Middle frontal gyrus (tissue), 1 donor: ENCODE results near the gene DOCK2.
"Not testable (repeated sequence)": the region's sequence is repeated elsewhere in the genome, so short reads cannot be mapped to it uniquely, and the experiment has no call there.

Source experiments
- DNase-seq: peaks from one replicate; pipeline ENCODE4 v3.0.0-alpha.2; 2015; ENCODE audit warnings: low spot score; ENCODE audit errors: extremely low spot score

Gene DOCK2

DNA sequence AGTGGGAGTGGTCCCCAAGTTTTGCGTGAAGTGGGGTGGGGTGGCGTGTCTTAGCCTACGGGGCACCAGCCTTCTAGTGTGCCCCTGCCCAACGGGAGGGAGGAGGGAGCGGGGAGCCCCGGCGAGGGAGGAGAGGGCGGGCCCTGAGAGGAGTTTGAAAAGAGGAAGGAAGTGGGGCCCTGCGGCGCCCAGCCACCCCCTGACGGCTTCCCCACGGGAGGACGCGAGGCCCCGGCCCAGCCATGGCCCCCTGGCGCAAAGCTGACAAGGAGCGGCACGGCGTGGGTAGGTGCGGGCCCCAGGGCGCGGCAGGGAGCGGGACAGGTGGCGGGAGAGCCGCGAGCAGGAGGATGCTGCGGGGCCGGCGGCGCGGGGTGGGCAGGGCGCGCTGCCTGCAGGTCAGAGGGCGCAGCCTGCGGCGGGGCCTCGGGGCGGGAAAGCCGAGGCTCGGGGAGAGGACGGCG lies at the start of gene DOCK2:
TSS of gene DOCK2 (plus strand) at position 191 of the 464 bp plus-strand sequence. CDS start at position 243, 52 bp downstream.
- DNase-seq, result no peak

GRCh38 chr5:169590602-169591001 lies 46.5 kb upstream of the DOCK2 start:
- DNase-seq, result no peak

DNA sequence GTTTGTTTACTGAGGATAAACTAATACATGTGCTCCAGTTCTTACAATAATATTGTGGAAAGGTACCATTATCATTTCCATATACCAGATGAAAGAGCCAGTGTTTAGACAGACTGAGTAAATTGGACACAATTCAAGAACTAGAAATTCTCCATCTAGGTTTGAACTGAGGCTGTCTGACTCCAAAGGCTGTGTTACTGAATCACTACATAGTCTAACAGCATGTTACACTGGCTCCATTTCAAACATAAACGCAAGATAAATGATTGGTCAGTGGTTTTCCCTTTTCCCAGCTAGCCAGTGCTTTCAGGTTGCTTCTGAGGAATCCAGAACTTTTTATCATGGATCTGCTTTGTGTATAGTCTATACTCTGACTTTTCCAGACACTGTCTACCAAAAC lies 45.4 kb upstream of the DOCK2 start:
- no peak for DNase-seq

DNA sequence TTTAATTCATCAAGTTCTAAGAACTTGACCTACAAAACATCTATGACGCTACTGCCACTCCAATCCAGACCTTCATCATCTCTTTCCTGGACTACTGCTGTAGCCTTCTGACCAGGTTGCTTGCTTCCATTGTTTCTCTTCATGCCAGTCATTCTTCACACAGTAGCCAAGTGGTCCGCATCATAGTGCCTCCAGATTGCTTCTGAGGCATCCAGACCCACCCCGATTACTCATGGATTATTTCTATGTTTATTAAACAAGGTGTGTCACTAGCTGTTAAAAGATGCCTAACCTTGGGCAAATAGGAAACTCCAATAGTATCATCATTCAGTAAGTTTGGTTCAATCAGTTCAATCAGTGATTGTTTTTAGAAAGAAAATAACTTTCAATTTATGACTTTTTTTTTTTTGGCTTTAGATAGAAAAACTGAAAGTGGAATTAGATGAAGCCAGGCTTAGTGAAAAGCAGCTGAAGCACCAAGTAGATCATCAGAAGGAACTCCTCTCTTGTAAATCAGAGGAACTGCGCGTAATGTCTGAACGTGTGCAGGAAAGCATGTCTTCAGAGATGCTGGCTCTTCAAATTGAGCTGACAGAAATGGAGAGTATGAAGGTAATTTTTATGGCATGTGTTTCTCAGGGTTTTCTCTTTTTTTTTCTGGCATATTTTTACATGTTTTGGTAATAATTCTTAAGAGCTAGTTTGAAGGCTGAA lies 44.0 kb upstream of the DOCK2 start:
- DNase-seq, result no peak

DNA sequence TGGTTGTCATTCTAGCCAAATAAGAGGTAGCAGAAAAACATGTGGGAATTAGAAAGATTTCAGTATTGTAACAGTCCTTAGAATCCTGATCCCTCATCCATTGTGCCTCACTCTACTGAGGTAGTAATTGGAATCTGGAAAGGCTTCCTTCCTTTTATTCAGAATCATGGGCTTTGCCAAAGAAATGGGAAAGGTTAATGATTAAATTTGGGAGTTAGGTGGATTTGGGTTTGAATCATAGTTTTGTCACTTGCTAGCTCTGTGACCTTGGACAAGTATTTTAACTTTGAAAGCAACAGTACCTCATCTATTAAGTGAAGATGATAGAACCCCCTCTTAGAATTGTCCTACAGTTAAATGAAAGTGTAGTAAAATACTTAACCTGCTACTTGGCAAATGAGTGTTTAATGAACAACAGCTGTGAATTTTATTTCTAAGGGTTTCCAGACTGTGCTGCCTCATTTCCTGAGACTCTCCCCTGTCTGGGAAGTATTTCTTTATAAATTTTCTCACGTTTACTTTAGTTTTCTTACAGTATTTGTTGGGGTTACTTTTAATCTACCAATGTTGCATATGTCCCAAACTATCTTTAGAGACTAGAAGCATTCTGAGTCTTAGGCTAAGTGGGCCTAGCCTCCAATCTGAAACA lies 41.8 kb upstream of the DOCK2 start:
- DNase-seq, result no peak

GRCh38 chr5:169599451-169599850 lies 37.6 kb upstream of the DOCK2 start:
- DNase-seq, result no peak

- no peak for DNase-seq
These were observed 34.5 kb upstream of the DOCK2 start for GRCh38 chr5:169602535-169602934.

DNA sequence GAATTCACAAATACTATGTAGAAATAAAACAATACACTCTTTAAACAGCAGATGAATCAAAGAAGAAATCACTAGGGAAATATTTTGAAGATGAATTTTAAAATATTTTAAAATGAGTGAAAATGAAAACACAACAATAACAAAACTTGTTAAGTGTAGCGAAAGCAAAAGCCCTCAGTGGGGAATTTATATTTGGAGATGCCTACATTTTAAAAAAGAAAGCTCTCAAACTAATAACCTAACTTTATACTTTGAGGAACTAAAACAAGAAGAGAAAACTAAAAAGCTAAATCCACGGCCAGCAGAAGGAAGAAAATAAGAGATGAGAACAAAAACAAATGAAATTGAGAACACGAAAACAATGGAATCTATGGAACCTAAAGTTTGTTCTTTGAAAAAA lies 30.8 kb upstream of the DOCK2 start:
- DNase-seq, result no peak

DNA sequence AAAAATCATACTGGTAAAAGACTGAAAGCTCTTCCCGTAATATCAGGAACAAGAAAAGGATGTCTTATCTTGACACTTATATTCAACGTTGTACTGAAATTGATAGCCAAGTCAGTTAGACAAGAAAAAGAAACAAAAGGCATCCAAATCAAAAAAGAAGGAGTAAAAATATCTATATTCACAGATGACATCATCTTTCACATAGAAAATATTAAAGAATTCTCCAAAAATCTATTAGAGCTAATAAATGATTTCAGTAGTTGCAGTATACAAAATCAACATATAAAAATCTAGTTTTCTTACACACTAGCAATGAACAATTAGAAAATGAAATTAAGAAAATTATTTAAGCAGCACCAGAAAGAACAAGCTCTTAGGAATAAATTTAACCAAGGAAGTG lies 29.2 kb upstream of the DOCK2 start:
- no peak for DNase-seq

DNA sequence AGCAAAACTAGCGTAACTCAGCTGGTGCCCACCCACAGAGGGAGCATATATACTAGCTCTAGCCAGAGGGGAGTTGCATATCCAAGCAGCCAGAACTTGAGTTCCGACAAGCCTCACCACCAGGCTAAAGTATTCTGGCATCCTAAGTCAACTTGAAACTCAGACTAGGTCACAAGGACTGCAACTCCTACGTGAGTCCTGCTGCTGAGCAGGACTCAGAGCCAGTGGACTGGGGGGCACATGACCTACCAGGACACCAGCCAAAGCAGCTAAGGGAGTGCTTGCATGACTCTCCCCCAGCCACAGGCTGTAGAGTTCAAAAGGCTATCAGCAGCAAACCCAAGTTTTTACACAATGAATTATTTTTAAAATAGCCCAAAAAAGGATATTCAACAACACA lies 27.4 kb upstream of the DOCK2 start:
- DNase-seq, result no peak

- no peak for DNase-seq
These were observed 26.5 kb upstream of the DOCK2 start for GRCh38 chr5:169610606-169611005.

DNA sequence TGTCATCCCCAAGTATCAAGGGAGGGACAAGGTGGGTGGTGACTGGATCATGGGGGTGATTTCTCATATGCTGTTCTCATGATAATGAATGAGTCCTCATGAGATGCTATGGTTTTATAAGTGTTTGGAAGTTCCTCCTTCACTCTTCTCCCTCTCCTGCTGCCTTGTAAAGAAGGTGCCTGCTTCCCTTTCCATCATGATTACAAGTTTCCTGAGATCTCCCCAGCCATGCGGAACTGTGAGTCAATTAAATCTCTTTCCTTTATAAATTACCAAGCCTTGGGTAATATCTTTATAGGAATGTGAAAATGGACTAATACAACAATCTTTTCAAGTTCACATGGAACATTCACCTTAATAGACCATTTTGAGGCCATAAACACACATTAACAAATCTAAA lies 21.5 kb upstream of the DOCK2 start:
- no peak for DNase-seq

GRCh38 chr5:169624307-169624706 lies 12.8 kb upstream of the DOCK2 start:
- not testable (repeated sequence) for DNase-seq

- no peak for DNase-seq
These were observed 10.3 kb upstream of the DOCK2 start for GRCh38 chr5:169626779-169627178.

DNA sequence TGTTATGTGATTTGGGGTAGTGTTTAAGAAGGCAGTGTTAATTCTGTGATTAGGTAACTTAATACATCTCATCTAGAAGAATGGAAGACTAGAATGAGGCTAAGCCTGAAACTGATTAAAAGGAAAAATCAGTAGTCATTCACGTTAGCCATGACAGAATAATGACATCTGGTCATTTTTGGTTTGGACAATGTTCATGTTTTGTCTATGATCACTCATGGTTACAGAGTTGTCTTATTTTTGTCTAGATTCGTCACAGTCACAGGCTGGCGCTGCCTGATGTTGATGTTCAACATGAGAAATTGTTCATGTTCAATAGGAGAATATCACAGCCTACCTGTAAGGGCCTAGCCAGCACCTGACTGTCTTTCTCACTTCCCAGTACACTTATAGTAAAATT lies 9.5 kb upstream of the DOCK2 start:
- DNase-seq, result no peak

DNA sequence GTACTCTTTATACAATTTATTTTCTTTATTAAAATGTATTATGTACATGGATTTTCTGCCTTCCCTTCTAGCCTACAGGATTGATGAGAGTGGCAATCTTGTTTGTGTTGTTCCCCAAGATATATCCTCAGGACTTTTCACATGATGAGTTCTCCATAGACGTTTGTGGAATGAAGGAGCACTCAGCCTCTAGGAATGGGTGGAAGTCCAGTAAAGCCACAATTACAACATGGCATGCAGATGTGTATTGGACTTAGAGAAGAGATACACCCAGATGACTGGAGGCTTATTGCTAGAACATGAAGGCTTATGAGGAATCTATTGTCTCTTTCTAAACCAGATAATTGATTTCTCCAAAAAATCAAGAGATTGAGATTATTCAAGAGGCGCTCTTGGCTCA lies 8.2 kb upstream of the DOCK2 start:
- DNase-seq, result no peak

GRCh38 chr5:169629847-169630548 lies 7.1 kb upstream of the DOCK2 start:
- no peak for DNase-seq

- DNase-seq, result no peak
These were observed 5.7 kb upstream of the DOCK2 start for GRCh38 chr5:169631360-169631759.

- no peak for DNase-seq
These were observed 4.1 kb upstream of the DOCK2 start for GRCh38 chr5:169632946-169633345.

- no peak for DNase-seq
These were observed 2.5 kb upstream of the DOCK2 start for GRCh38 chr5:169634606-169635005.

- DNase-seq, result no peak
These were observed 1.1 kb upstream of the DOCK2 start for GRCh38 chr5:169635936-169636335.

- DNase-seq, result no peak
These were observed 494 bp upstream of the DOCK2 start for GRCh38 chr5:169636477-169637084.
